ENCODE data around the gene AQP2. TPM values are rescaled to one million over a fixed set of nuclear protein-coding genes. Genes with fewer than 3 reads are reported as not detected.

The AQP2 gene
- total RNA-seq, 1 experiment from 2014 or later = not detected

GRCh38 chr12:49944718-49945117, 5.8 kb upstream of the AQP2 start:
- Mint-ChIP-seq H3K36me3 (ENCODE audit: insufficient read depth, unreplicated experiment) (peaks cover 6% of the 10 kb centered on the region), H3K4me1 (ENCODE audit: insufficient read depth, unreplicated experiment) (peaks cover 19% of the 10 kb centered on the region), H3K4me3 (ENCODE audit: unreplicated experiment) (no peak overlapping the region), H3K9me3 (ENCODE audit: unreplicated experiment) (no peaks in the 10 kb centered on the region), H3K27me3 (ENCODE audit: insufficient read depth, unreplicated experiment) (no peaks in the 10 kb centered on the region), H3K27ac (ENCODE audit: low read depth, unreplicated experiment) (no peak overlapping the region)
- no peak for DNase-seq (ENCODE audit: unreplicated experiment)
- ChIA-PET CTCF (interaction anchor here (0.7 to 4.2 kb wide), 8 partner anchors 9 to 380 kb away, joined by 3 to 26 read pairs (median 10); no protein-coding TSS in a partner anchor), POLR2A (no interaction called here)
- no peak for TF ChIP-seq CTCF (IDR thresholded peaks at IDR 0.05; ENCODE audit: unreplicated experiment)
- no TSS peak for BruUV-seq (replicated peaks)
- intact Hi-C loops (cut with micrococcal nuclease) = no loop called here

- ChIA-PET CTCF (interaction anchor here (0.5 to 4.2 kb wide), 40 partner anchors 8 to 587 kb away, joined by 3 to 26 read pairs (median 3); no protein-coding TSS in a partner anchor), POLR2A (interaction anchor here (0.7 to 1.1 kb wide), 3 partner anchors 47 to 78 kb away, joined by 3 to 4 read pairs (median 3); no protein-coding TSS in a partner anchor)
- H3K27me3 Mint-ChIP-seq (ENCODE audit: insufficient read depth, unreplicated experiment) = no peaks in the 10 kb centered on the region
- peaks cover 19% of the 10 kb centered on the region for H3K4me1 Mint-ChIP-seq (ENCODE audit: insufficient read depth, unreplicated experiment)
- TF ChIP-seq CTCF (IDR thresholded peaks at IDR 0.05; ENCODE audit: unreplicated experiment) = peak; percentile 83
- H3K9me3 Mint-ChIP-seq (ENCODE audit: unreplicated experiment) = no peaks in the 10 kb centered on the region
- intact Hi-C loops (cut with micrococcal nuclease) = no loop called here
- no peak overlapping the region for H3K4me3 Mint-ChIP-seq (ENCODE audit: unreplicated experiment)
- DNase-seq (ENCODE audit: unreplicated experiment) = peak; percentile 77
- H3K27ac Mint-ChIP-seq (ENCODE audit: low read depth, unreplicated experiment) = peak overlapping the region; percentile 47
- H3K36me3 Mint-ChIP-seq (ENCODE audit: insufficient read depth, unreplicated experiment) = peaks cover 6% of the 10 kb centered on the region
- BruUV-seq (replicated peaks) = no TSS peak
Observed at GRCh38 chr12:49945394-49946080, 5.0 kb upstream of the AQP2 start.

- intact Hi-C loops (cut with micrococcal nuclease) = no loop called here
- Mint-ChIP-seq H3K27me3 (ENCODE audit: insufficient read depth, unreplicated experiment) (no peaks in the 10 kb centered on the region), H3K36me3 (ENCODE audit: insufficient read depth, unreplicated experiment) (peaks cover 6% of the 10 kb centered on the region), H3K4me1 (ENCODE audit: insufficient read depth, unreplicated experiment) (peaks cover 19% of the 10 kb centered on the region), H3K27ac (ENCODE audit: low read depth, unreplicated experiment) (peak overlapping the region; percentile 47), H3K9me3 (ENCODE audit: unreplicated experiment) (no peaks in the 10 kb centered on the region), H3K4me3 (ENCODE audit: unreplicated experiment) (no peak overlapping the region)
- ChIA-PET POLR2A (interaction anchor here (0.7 to 1.1 kb wide), 2 partner anchors 65 to 79 kb away, joined by 3 to 4 read pairs; no protein-coding TSS in a partner anchor), CTCF (interaction anchor here (0.6 to 4.2 kb wide), 34 partner anchors 8 to 1302 kb away, joined by 3 to 26 read pairs (median 3); no protein-coding TSS in a partner anchor)
- no TSS peak for BruUV-seq (replicated peaks)
- no peak for TF ChIP-seq CTCF (IDR thresholded peaks at IDR 0.05; ENCODE audit: unreplicated experiment)
- no peak for DNase-seq (ENCODE audit: unreplicated experiment)
Observed at GRCh38 chr12:49946086-49946485, 4.5 kb upstream of the AQP2 start.

GRCh38 chr12:49946497-49946896, 4.0 kb upstream of the AQP2 start:
- no peak overlapping the region for H3K27ac Mint-ChIP-seq (ENCODE audit: low read depth, unreplicated experiment)
- no peaks in the 10 kb centered on the region for H3K27me3 Mint-ChIP-seq (ENCODE audit: insufficient read depth, unreplicated experiment)
- peaks cover 6% of the 10 kb centered on the region for H3K36me3 Mint-ChIP-seq (ENCODE audit: insufficient read depth, unreplicated experiment)
- DNase-seq (ENCODE audit: unreplicated experiment) = no peak
- no TSS peak for BruUV-seq (replicated peaks)
- ChIA-PET POLR2A (interaction anchor here (0.7 to 1.1 kb wide), 2 partner anchors 66 to 79 kb away, joined by 3 to 4 read pairs; no protein-coding TSS in a partner anchor), CTCF (interaction anchor here (0.6 to 4.2 kb wide), 23 partner anchors 8 to 1302 kb away, joined by 3 to 26 read pairs (median 3); no protein-coding TSS in a partner anchor)
- no peaks in the 10 kb centered on the region for H3K9me3 Mint-ChIP-seq (ENCODE audit: unreplicated experiment)
- H3K4me3 Mint-ChIP-seq (ENCODE audit: unreplicated experiment) = no peak overlapping the region
- TF ChIP-seq CTCF (IDR thresholded peaks at IDR 0.05; ENCODE audit: unreplicated experiment) = no peak
- intact Hi-C loops (cut with micrococcal nuclease) = no loop called here
- peaks cover 19% of the 10 kb centered on the region for H3K4me1 Mint-ChIP-seq (ENCODE audit: insufficient read depth, unreplicated experiment)
